HG02884 (cell line): ENCODE measurements around the gene MLF1.
"Not testable (repeated sequence)": the region's sequence is repeated elsewhere in the genome, so short reads cannot be mapped to it uniquely, and the experiment has no call there.

Experiments used
- ATAC-seq: cut with Tn5 transposase; IDR thresholded peaks from one replicate; pipeline ENCODE4 v1.9.1; 2021; ENCODE audit warnings: mild to moderate bottlenecking, moderate library complexity; ENCODE audit not compliant: unreplicated experiment

Gene MLF1

GRCh38 chr3:158570999-158571702 lies at the start of gene MLF1:
MLF1 (plus strand) TSS chr3:158571194; CDS start chr3:158571301, 107 bp downstream.
- peak; percentile 100 for ATAC-seq

GRCh38 chr3:158522221-158523136 lies 48.5 kb upstream of the MLF1 start:
- ATAC-seq = no peak

GRCh38 chr3:158528076-158528674 lies 42.8 kb upstream of the MLF1 start:
- ATAC-seq = no peak

GRCh38 chr3:158531334-158531733 lies 39.7 kb upstream of the MLF1 start:
- no peak for ATAC-seq

- peak; percentile 71 for ATAC-seq
Observed at GRCh38 chr3:158532099-158532734, 38.8 kb upstream of the MLF1 start.

GRCh38 chr3:158535918-158536317 lies 35.1 kb upstream of the MLF1 start:
- ATAC-seq = no peak

GRCh38 chr3:158539414-158540014 lies 31.5 kb upstream of the MLF1 start:
- ATAC-seq = peak; percentile 67

- no peak for ATAC-seq
Observed at GRCh38 chr3:158540066-158540465, 30.9 kb upstream of the MLF1 start.

GRCh38 chr3:158548691-158549090 lies 22.3 kb upstream of the MLF1 start:
- ATAC-seq = no peak

- not testable (repeated sequence) for ATAC-seq
Observed at GRCh38 chr3:158549938-158550337, 21.1 kb upstream of the MLF1 start.

- ATAC-seq = no peak
Observed at GRCh38 chr3:158552124-158552523, 18.9 kb upstream of the MLF1 start.

- no peak for ATAC-seq
Observed at GRCh38 chr3:158559504-158559903, 11.5 kb upstream of the MLF1 start.

- ATAC-seq = no peak
Observed at GRCh38 chr3:158560979-158561378, 10.0 kb upstream of the MLF1 start.

GRCh38 chr3:158562674-158563073 lies 8.3 kb upstream of the MLF1 start:
- no peak for ATAC-seq

- ATAC-seq = no peak
Observed at GRCh38 chr3:158563076-158563475, 7.9 kb upstream of the MLF1 start.

GRCh38 chr3:158565076-158565475 lies 5.9 kb upstream of the MLF1 start:
- no peak for ATAC-seq

GRCh38 chr3:158568784-158569183 lies 2.2 kb upstream of the MLF1 start:
- ATAC-seq = no peak

- ATAC-seq = no peak
Observed at GRCh38 chr3:158569794-158570193, 1.2 kb upstream of the MLF1 start.

- ATAC-seq = no peak
Observed at GRCh38 chr3:158571969-158572765, 1.2 kb downstream of the MLF1 start.

GRCh38 chr3:158572766-158573060 lies 1.7 kb downstream of the MLF1 start:
- no peak for ATAC-seq
